H1 (cell line): ENCODE results near the gene TYR. TPM values are rescaled to one million over a fixed set of nuclear protein-coding genes. Genes with fewer than 3 reads are reported as not detected.

Source experiments
- CTCF ChIA-PET: fragments of 300-600 bp; sonication (Branson Sonifier 250); formaldehyde crosslinking; loops from one replicate; lab custom pipeline; 2021; ENCODE audit not compliant: partially characterized antibody; lab: Charles Lee
- POLR2A ChIA-PET: fragments of 300-600 bp; sonication (Branson Sonifier 250); formaldehyde crosslinking; loops from one replicate; lab custom pipeline; 2021; ENCODE audit warnings: inconsistent platforms; ENCODE audit not compliant: partially characterized antibody; lab: Charles Lee
- DNase-seq, 2 experiments: peaks; one replicate each; pipeline versions ENCODE4 v3.0.0 to v3.0.0-alpha.2; 2010 to 2022; ENCODE audit warnings: low spot score in 2 of 2, low read depth in 1 of 2, mixed read lengths in 1 of 2
- FAIRE-seq: peaks from 2 replicates; lab custom pipeline; 2011; peaks lifted over from hg19 to GRCh38; lab: Jason Lieb, UNC
- H2AFZ ChIP-seq: 2 replicates; pipeline ENCODE4 v1.8.1; 2012; ENCODE audit warnings: low read length, inconsistent platforms
- H2AK5ac ChIP-seq: 2 replicates; pipeline ENCODE4 v1.6.1; 2013; ENCODE audit warnings: low read depth, low read length
- H2BK120ac ChIP-seq: replicated peaks from 2 replicates; pipeline ENCODE3; 2013; ENCODE audit warnings: low read depth, low read length, inconsistent platforms
- H2BK12ac ChIP-seq: 2 replicates; pipeline ENCODE4 v1.6.1; 2013; ENCODE audit warnings: low read depth, low read length
- H2BK15ac ChIP-seq: 2 replicates; pipeline ENCODE4 v1.6.1; 2013; ENCODE audit warnings: low read length
- H2BK20ac ChIP-seq: 2 replicates; pipeline ENCODE4 v1.6.1; 2013; ENCODE audit warnings: low read length
- H2BK5ac ChIP-seq: 2 replicates; pipeline ENCODE4 v1.6.1; 2013; ENCODE audit warnings: low read depth, low read length
- H3K14ac ChIP-seq: 2 replicates; pipeline ENCODE4 v1.6.1; 2013; ENCODE audit warnings: inconsistent platforms; ENCODE audit not compliant: insufficient read length
- H3K18ac ChIP-seq: 2 replicates; pipeline ENCODE4 v1.6.1; 2013; ENCODE audit warnings: low read length; ENCODE audit errors: extremely low read depth
- H3K23ac ChIP-seq: 2 replicates; pipeline ENCODE4 v1.6.1; 2013; ENCODE audit warnings: inconsistent platforms; ENCODE audit not compliant: insufficient read length
- H3K23me2 ChIP-seq: 2 replicates; pipeline ENCODE4 v1.6.1; 2013; ENCODE audit warnings: low read depth, low read length
- H3K27ac ChIP-seq: 2 replicates; pipeline ENCODE4 v1.6.1; 2011; ENCODE audit warnings: low read depth, low read length, inconsistent platforms
- H3K27me3 ChIP-seq, 4 experiments: replicated peaks in 1 of 4; 1 replicate in 1 of 4; 2 replicates in 3 of 4; pipeline versions ENCODE4 v1.6.1 to v1.8.1; 2011 to 2013; ENCODE audit warnings: low read length in 3 of 4, mild to moderate bottlenecking in 3 of 4, inconsistent platforms in 2 of 4, mixed read lengths in 2 of 4, moderate library complexity in 1 of 4; ENCODE audit not compliant: control insufficient read depth in 3 of 4, insufficient read depth in 3 of 4; ENCODE audit errors: extremely low read depth in 1 of 4
- H3K36me3 ChIP-seq, 4 experiments: 2 replicates each; pipeline versions ENCODE4 v1.6.1 to v1.8.1; 2011 to 2013; ENCODE audit warnings: mild to moderate bottlenecking in 4 of 4, low read length in 3 of 4, moderate library complexity in 2 of 4, control low read depth in 1 of 4, inconsistent platforms in 1 of 4; ENCODE audit not compliant: insufficient read depth in 4 of 4, control insufficient read depth in 2 of 4
- H3K4ac ChIP-seq: replicated peaks from 2 replicates; pipeline ENCODE3; 2013; ENCODE audit warnings: low read length, low read depth, mixed read lengths, inconsistent platforms; ENCODE audit not compliant: insufficient read length
- H3K4me1 ChIP-seq, 4 experiments: replicated peaks in 1 of 4; 1 replicate in 1 of 4; 2 replicates in 3 of 4; pipeline versions ENCODE4 v1.6.1 to v1.8.1; 2011 to 2013; ENCODE audit warnings: low read length in 3 of 4, inconsistent platforms in 2 of 4, mixed read lengths in 1 of 4; ENCODE audit not compliant: insufficient read depth in 4 of 4, control insufficient read depth in 3 of 4
- H3K4me2 ChIP-seq, 2 experiments: 2 replicates each; pipeline versions ENCODE4 v1.6.1 to v1.8.1; 2011 to 2013; ENCODE audit warnings: low read depth in 2 of 2, low read length in 2 of 2, control low read depth in 1 of 2, inconsistent platforms in 1 of 2, mild to moderate bottlenecking in 1 of 2; ENCODE audit not compliant: insufficient read depth in 1 of 2
- H3K4me3 ChIP-seq, 4 experiments: fragments of 200-600, 300-600 bp in 1 of 4; sonication (generic), shearing (Covaris generic), sonication (Bioruptor Twin) in 1 of 4; 2 replicates each; pipeline versions ENCODE4 v1.5.1 to v1.8.1; 2011 to 2016; ENCODE audit warnings: low read length in 4 of 4, low read depth in 3 of 4, control low read depth in 2 of 4, inconsistent platforms in 2 of 4, mild to moderate bottlenecking in 2 of 4, mixed read lengths in 1 of 4, moderate library complexity in 1 of 4; ENCODE audit not compliant: insufficient read depth in 2 of 4; ENCODE audit errors: extremely low read depth in 1 of 4
- H3K56ac ChIP-seq: replicated peaks from 2 replicates; pipeline ENCODE3; 2013; ENCODE audit warnings: low read depth, mild to moderate bottlenecking, mixed read lengths, low read length, inconsistent platforms; ENCODE audit not compliant: insufficient read length
- H3K79me1 ChIP-seq: 2 replicates; pipeline ENCODE4 v1.6.1; 2013; ENCODE audit warnings: low read depth, low read length, control low read depth
- H3K79me2 ChIP-seq, 2 experiments: 2 replicates each; pipeline versions ENCODE4 v1.6.1 to v1.8.1; 2012 to 2013; ENCODE audit warnings: low read length in 2 of 2, mild to moderate bottlenecking in 2 of 2, inconsistent platforms in 1 of 2; ENCODE audit not compliant: insufficient read depth in 2 of 2, control insufficient read depth in 1 of 2
- H3K9ac ChIP-seq, 4 experiments: replicated peaks in 1 of 4; 1 replicate in 1 of 4; 2 replicates in 3 of 4; pipeline versions ENCODE4 v1.6.1 to v1.8.1; 2011 to 2013; ENCODE audit warnings: low read depth in 3 of 4, low read length in 3 of 4, control low read depth in 2 of 4, mild to moderate bottlenecking in 2 of 4, moderate library complexity in 2 of 4, inconsistent platforms in 1 of 4; ENCODE audit errors: extremely low read depth in 1 of 4
- H3K9me3 ChIP-seq, 2 experiments: 2 replicates each; pipeline versions ENCODE4 v1.6.1 to v1.8.1; 2012 to 2013; ENCODE audit warnings: mild to moderate bottlenecking in 2 of 2, moderate library complexity in 2 of 2, control low read depth in 1 of 2, inconsistent platforms in 1 of 2, low read depth in 1 of 2, low read length in 1 of 2, mixed read lengths in 1 of 2; ENCODE audit not compliant: insufficient read depth in 2 of 2
- H4K20me1 ChIP-seq, 2 experiments: replicated peaks in 1 of 2; 2 replicates each; pipeline versions ENCODE3 to v1.8.1; 2011 to 2013; ENCODE audit warnings: inconsistent platforms in 2 of 2, low read length in 2 of 2, mild to moderate bottlenecking in 1 of 2; ENCODE audit not compliant: insufficient read depth in 2 of 2, control insufficient read depth in 1 of 2
- H4K5ac ChIP-seq: 2 replicates; pipeline ENCODE4 v1.6.1; 2013; ENCODE audit warnings: low read length, low read depth, mixed read lengths, inconsistent platforms; ENCODE audit not compliant: insufficient read length
- H4K8ac ChIP-seq: 2 replicates; pipeline ENCODE4 v1.8.0; 2013; ENCODE audit warnings: mild to moderate bottlenecking, moderate library complexity, low read length, inconsistent platforms; ENCODE audit not compliant: insufficient read depth; ENCODE audit errors: extremely low read depth
- H4K91ac ChIP-seq: replicated peaks from 2 replicates; pipeline ENCODE3; 2013; ENCODE audit warnings: low read length, mixed read lengths, inconsistent platforms; ENCODE audit not compliant: insufficient read length
- BCL11A ChIP-seq, 2 experiments: IDR thresholded peaks; one replicate each; pipeline ENCODE4 v1.6.1; 2011; ENCODE audit warnings: low read depth in 2 of 2, low read length in 2 of 2, mild to moderate bottlenecking in 2 of 2
- POU5F1 ChIP-seq: IDR thresholded peaks from 2 replicates; pipeline ENCODE4 v1.6.1; 2011; ENCODE audit warnings: low read depth, mild to moderate bottlenecking, low read length, moderate library complexity
- SP2 ChIP-seq: IDR thresholded peaks from 2 replicates; pipeline ENCODE4 v1.6.1; 2012; ENCODE audit warnings: mild to moderate bottlenecking, low read length, inconsistent platforms
- WGBS, 2 experiments: shearing (Covaris generic) in 1 of 2; methylation state at CpG; one replicate each; pipeline versions ENCODE4 v1.1.6 to v1.1.7; 2013 to 2015; ENCODE audit warnings: low lambda C conversion rate in 2 of 2, mixed read lengths in 2 of 2, inconsistent platforms in 1 of 2, low coverage in 1 of 2, missing lambda C conversion rate in 1 of 2; ENCODE audit not compliant: insufficient replicate concordance in 2 of 2, insufficient coverage in 1 of 2, insufficient read length in 1 of 2; ENCODE audit errors: extremely low coverage in 1 of 2, missing lambda C conversion rate in 1 of 2; 5-methylcytosine and 5-hydroxymethylcytosine counted together
- long read RNA-seq, 2 experiments: library from RNA in 1 of 2; library from capped mRNA in 1 of 2; stranded (forward); transcript quantifications; one replicate each; pipeline ENCODE4 v2.0.0, GENCODE V29; 2021; ENCODE audit warnings: inconsistent platforms in 1 of 2
- polyA minus RNA-seq, 3 experiments: library from RNA; depleted of rRNA, polyadenylated mRNA; stranded (reverse); fragments of >200 nt; gene quantifications; 1 replicate in 2 of 3; 2 replicates in 1 of 3; pipeline ENCODE4 v1.2.3, GENCODE V29; 2011
- polyA plus RNA-seq, 7 experiments: library from polyadenylated mRNA; depleted of rRNA in 3 of 7; stranded (reverse) in 5 of 7; unstranded in 2 of 7; fragments of >200 nt in 5 of 7; fragments of 200-250 nt in 2 of 7; gene quantifications; 1 replicate in 5 of 7; 2 replicates in 1 of 7; 4 replicates in 1 of 7; pipeline versions ENCODE4 v1.2.1 to v1.2.3, GENCODE V29; 2011 to 2013; ENCODE audit warnings: missing spikeins in 2 of 7, mixed read lengths in 2 of 7
- total RNA-seq: library from RNA; stranded (reverse); fragmentation: NEBNext Ultra II Directional; extraction: Animal tissue kit (Norgen Biotek cat#: 25700); gene quantifications from 2 replicates; pipeline ENCODE4 v1.2.1, GENCODE V29; 2021

The TYR gene
- total RNA-seq (not detected in 2 replicates), polyA plus RNA-seq (2011; rRNA removed) (not detected in 2 replicates), polyA minus RNA-seq (2011; rRNA and poly(A)+ RNA removed) (not detected in 2 replicates)
- not detected for polyA plus RNA-seq (2011; cell fraction: cytosol; rRNA removed)
- polyA plus RNA-seq (2011; cell fraction: nucleus; rRNA removed): not detected
- not detected in 4 replicates for polyA plus RNA-seq (2012, experiment 1 of 2)
- polyA plus RNA-seq (2012, experiment 2 of 2): not detected
- polyA plus RNA-seq (2013, experiment 1 of 2): not detected
- polyA plus RNA-seq (2013, experiment 2 of 2): not detected
- not detected for polyA minus RNA-seq (2011; cell fraction: cytosol; rRNA and poly(A)+ RNA removed)
- polyA minus RNA-seq (2011; cell fraction: nucleus; rRNA and poly(A)+ RNA removed): not detected
- long read RNA-seq, experiment 1: 0 reads
- long read RNA-seq, experiment 2: 0 reads

DNA sequence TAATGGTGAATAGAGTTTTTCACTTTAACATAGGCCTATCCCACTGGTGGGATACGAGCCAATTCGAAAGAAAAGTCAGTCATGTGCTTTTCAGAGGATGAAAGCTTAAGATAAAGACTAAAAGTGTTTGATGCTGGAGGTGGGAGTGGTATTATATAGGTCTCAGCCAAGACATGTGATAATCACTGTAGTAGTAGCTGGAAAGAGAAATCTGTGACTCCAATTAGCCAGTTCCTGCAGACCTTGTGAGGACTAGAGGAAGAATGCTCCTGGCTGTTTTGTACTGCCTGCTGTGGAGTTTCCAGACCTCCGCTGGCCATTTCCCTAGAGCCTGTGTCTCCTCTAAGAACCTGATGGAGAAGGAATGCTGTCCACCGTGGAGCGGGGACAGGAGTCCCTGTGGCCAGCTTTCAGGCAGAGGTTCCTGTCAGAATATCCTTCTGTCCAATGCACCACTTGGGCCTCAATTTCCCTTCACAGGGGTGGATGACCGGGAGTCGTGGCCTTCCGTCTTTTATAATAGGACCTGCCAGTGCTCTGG, at the start of gene TYR:
TYR (plus strand) TSS at position 185 of the 541 bp plus-strand sequence; CDS start at position 264, 79 bp downstream.
- Histone ChIP-seq H3K27me3 (no peaks in the 10 kb centered on the region), H3K4me3 (no peak within 1 kb of the TSS), H3K56ac (no peak within 1 kb of the TSS), H3K23me2 (no peaks in the 10 kb centered on the region), H4K8ac (no peak within 1 kb of the TSS), H4K5ac (no peak within 1 kb of the TSS), H2AFZ (no peak within 1 kb of the TSS), H3K9ac (no peak within 1 kb of the TSS), H3K79me1 (no peaks in the 10 kb centered on the region), H3K14ac (no peak within 1 kb of the TSS), H2AK5ac (no peak within 1 kb of the TSS), H3K9me3 (no peaks in the 10 kb centered on the region), H2BK12ac (no peak within 1 kb of the TSS), H2BK15ac (no peak within 1 kb of the TSS), H4K20me1 (no peaks in the 10 kb centered on the region), H3K79me2 (no peaks in the 10 kb centered on the region), H4K91ac (no peak within 1 kb of the TSS), H2BK120ac (no peak within 1 kb of the TSS), H3K23ac (no peak within 1 kb of the TSS), H3K18ac (no peak within 1 kb of the TSS), H3K27ac (no peak within 1 kb of the TSS), H2BK20ac (no peak within 1 kb of the TSS), H3K4me1 (peaks cover 0 to 4% (median 0%) of the 10 kb centered on the region in 4 experiments; a peak in 1 of 7 replicates), H3K4me2 (no peak within 1 kb of the TSS), H3K36me3 (no peaks in the 10 kb centered on the region), H3K4ac (no peak within 1 kb of the TSS), H2BK5ac (no peak within 1 kb of the TSS)
- WGBS, 2 experiments: 99% methylated on average over 8 of the region's 8 CpGs; no CpG with 5 or more reads in 1 of the 2 experiments
- ChIA-PET CTCF (no interaction called here), POLR2A (no interaction called here)
- FAIRE-seq (no peak), DNase-seq (no peak)
- no peak for TF ChIP-seq POU5F1
- TF ChIP-seq SP2: no peak
- no peak for TF ChIP-seq BCL11A (IDR thresholded peaks at IDR 0.05; ENCODE audit: low read depth in 2 of 2, low read length in 2 of 2)
